Anterior cingulate cortex (tissue), 58 donors: Measurements from ENCODE around the gene SRPK2.
"Not testable (repeated sequence)": the region's sequence is repeated elsewhere in the genome, so short reads cannot be mapped to it uniquely, and the experiment has no call there.

Experiments
- DNase-seq, 58 donors: peaks; one replicate each; lab custom pipeline; 2025; lab: John Stamatoyannopoulos, UW

Gene SRPK2

DNA sequence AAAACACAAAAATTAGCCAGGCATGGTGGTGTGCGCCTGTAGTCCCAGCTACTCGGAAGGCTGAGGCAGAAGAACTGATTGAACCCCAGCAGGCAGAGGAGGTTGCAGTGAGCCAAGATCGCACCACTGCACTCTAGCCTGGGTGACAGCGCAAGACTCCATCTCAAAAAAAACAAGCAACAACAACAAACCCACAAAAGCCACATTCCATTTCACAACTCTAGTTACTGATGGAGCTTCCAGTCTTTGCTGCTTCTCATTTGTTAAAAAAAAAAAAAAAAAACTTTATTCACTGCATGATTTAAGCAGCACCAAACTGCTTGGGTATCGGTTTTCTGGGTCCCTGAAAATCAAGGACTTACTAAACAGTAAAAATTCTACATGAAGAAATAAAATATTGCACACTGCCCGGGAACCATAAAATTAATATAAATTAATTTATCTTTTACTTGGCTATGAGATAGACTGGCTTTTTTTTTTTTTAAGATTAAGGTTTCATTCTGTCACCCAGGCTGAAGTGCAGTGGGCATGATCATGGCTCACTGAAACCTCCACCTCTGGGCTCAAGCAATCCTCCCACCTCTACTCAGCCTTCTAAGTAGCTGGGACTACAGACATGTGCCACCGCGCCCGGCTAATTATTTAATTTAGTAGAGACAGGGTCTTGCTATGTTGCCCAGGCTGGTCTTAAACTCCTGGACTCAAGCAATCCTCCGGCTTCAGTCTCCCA, 42.0 kb downstream of the SRPK2 start:
- DNase-seq: no peak

DNA sequence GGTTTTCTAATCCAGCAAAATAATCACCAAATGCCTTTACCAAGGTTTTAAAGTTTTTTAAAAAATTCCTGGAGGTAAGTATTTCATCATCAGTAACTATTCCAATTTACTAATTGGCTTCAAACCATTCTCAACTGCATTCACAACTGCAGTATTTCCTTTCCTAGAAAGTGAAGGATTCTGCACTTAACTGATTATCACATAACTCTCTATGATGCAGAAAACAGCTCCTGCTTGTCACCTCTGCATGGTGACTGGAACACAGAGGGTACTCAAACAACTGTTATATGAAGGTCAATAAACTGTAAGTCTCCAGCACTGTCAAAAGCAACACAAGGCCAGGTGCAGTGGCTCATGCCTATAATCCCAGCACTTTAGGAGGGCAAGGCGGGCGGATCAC, 42.6 kb downstream of the SRPK2 start:
- no peak for DNase-seq

DNA sequence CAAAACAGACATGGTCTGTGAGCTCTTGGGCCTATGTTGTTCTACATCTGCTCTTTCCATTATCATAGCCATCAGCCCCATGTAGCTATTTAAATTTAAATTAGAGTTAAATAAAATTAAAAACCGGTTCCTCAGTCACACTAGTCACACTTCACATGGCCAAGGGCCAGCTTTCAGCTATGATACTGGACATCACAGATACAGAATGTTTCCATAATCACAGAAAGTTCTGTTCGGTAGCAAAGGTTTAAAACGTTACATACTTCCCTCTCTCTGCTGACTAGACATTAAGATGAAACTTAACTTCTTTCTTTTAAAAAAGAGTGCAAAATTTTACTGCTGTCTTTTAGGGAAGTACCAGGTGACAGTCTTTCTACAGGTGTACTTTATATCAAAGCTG, 43.0 kb downstream of the SRPK2 start:
- no peak for DNase-seq

DNA sequence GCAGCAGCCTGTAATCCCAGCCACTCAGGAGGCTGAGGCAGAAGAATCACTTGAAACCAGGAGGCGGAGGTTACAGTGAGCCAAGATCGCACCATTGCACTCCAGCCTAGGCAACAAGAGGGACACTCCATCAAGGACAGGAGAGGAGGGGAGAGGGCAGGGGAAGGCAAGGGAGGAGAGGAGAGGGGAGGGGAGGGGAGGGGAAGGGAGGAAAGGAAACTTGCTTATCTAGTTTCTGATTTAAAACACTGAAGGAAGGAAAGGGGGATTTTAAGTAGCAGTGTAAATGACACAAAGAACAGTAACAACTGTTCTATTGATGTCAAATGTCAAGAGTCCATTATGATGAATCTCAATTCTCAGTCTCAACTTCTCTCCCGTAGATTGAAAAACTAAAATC, 43.7 kb downstream of the SRPK2 start:
- DNase-seq: no peak

GRCh38 chr7:105339404-105340323, 49.1 kb downstream of the SRPK2 start:
- DNase-seq: peak in 1 of 58 donors; percentile 8

DNA sequence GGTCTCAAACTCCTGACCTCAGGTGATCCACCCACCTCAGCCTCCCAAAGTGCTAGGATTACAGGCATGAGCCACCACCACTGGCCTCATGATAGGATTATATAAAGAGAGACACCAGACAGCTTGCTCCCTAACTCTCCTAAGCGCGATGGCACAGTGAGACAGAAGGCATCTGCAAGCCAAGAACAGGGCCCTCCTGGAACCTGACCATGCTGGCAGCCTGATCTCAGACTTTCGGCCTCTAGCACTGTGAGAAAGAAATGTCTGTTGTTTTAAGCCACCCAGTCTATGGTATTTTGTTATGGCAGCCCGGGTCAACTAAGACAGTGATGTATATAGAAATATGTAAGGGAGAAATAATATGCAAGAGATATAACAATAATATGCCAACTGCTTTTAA, 51.2 kb downstream of the SRPK2 start:
- peak in 1 of 58 donors; percentile 6 for DNase-seq

- no peak for DNase-seq
These were observed 52.7 kb downstream of the SRPK2 start for GRCh38 chr7:105336009-105336408.

- not testable (repeated sequence) for DNase-seq
These were observed 56.1 kb downstream of the SRPK2 start for GRCh38 chr7:105332661-105333060.

DNA sequence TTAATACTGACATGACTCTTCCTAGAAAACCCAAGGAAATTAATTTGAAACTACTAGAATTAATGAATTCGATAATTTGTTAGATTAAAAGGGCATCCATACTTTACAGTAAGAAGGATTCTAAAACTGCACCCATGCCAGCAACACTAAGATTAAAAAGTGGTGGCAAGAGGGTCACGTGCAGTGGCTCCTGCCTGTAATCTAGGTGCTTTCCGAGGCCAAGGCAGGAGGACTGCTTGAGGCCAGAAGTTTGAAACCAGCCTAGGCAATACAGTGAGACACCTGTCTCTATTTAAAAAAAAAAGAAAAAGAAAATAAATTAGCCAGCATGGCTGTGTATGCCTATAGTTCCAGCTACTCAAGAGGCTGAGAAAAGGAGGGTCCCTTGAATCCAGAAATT, 58.2 kb downstream of the SRPK2 start:
- no peak for DNase-seq

DNA sequence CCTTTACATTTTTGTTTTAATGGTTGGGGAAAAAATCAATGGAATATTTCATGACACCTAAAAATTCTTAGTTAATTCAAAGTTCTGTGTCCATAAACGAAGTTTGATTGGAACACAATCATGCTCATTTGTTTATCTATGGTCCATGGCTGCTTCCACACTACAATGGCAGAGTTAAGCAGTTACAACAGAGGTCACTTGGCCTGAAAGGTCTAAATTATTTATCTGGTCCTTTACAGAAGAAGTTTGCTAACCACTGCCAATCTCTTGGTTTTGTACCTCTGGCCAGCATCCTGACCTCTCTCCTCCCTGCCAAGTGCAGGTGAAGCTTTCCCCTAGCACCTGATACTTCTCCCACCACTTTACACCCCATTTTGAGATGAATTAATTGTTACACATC, 61.5 kb downstream of the SRPK2 start:
- no peak for DNase-seq

GRCh38 chr7:105325216-105325904, 63.4 kb downstream of the SRPK2 start:
- DNase-seq: no peak

DNA sequence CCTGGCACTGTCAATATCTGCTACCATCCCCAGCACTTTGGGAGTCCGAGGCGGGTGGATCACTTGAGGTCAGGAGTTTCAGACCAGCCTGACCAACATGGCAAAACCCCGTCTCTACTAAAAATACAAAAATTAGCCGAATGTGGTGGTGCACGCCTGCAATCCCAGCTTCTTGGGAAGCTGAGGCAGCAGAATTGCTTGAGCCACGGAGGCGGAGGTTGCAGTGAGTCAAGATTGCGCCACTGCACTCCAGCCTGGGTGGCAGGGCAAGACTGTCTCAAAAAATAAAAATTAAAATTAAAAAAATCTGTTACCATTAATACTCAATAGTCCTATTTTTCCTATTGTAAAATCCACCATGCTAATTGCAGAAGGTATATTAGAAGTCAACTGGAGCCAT, 64.1 kb downstream of the SRPK2 start:
- DNase-seq: not testable (repeated sequence)

GRCh38 chr7:105323366-105323765, 65.4 kb downstream of the SRPK2 start:
- no peak for DNase-seq

DNA sequence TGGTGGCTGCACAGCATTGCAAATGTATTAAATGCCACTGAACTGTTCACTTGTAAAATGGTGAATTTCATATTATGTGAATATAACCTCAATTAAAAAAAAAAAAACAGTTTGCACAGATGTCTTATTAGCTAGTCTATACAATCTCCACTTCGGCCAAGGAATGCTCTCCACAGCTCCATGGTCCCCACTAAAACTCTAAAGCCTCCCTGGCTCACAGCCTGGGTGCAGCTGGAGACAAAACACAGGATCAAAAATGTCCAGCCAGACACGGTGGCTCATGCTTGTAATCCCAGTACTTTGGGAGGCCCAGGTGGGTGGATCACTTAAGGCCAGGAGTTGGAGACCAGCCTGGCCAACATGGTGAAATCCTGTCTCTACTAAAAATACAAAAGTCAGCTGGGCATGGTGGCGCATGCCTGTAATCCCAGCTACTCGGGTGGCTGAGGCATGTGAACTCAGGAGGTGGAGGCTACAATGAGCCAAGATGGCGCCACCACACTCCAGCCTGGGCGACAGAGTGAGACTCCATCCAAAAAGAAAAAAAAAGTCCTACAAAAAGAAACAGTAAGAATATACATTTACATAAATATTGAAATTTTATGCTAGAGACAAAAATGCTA, 66.0 kb downstream of the SRPK2 start:
- no peak for DNase-seq

DNA sequence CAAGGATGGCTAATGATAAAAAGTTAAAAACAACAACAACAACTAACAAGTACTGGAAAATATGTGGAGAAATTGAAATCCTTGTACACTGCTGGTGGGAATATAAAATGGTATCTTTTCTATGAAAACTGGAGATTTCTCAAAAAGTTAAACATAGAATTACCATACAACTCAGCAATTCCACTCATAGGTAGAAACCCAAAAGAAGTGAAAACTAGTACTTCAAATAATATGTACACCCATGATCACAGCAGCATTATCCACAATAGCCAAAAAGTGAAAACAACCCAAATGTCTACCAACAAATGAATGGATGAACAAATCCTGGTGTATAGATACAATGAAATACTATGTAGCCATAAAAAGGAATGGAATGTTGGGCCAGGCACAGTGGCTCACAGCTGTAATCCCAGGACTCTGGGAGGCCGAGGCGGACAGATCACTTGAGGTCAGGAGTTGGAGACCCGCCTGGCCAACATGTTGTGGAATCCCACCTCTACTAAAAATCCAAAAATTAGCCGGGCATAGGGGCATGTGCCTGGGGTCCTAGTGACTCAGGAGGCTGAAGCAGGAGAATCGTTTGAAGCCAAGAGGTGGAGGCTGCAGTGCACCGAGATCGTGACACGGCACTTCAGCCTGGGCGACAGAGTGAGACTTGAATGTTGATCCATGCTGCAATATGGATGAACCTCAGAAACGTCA, 66.8 kb downstream of the SRPK2 start:
- no peak for DNase-seq

DNA sequence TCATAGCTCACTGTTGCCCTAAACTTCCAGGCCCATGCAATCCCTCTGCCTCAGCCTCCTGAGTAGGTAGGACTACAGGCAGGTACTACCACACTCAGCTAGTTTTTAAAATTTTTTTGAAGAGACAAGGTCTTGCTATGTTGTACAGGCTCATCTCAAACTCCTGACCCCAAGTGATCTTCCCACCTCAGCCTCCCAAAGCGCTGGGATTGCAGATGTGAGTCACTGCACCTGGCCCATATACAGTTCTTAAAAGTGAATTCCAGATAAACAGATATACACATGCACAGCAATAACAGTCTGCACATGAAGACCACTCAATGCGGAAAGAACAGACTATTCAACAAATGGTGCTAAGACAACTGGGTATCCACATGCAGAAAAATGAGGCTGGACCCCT, 67.8 kb downstream of the SRPK2 start:
- DNase-seq: no peak

DNA sequence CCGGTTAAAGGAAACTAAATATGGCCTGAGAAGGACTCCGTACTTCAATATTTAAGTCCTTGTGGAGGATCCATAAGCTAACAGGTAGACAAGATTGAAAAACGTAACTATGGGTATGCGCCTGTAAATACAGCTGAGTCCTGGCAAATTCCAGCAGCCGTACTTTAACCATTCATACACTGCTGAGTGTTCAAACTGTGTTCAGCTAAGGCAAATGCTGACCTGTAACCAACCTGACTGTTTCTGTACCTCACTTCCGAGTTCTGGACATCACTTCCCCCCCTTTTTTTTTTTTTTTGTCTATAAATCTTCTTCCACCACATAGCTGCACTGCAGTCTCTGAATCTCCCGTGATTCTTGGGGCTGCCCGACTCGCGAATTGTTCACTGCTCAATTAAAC, 69.1 kb downstream of the SRPK2 start:
- DNase-seq: no peak

GRCh38 chr7:105316578-105317344, 72.0 kb downstream of the SRPK2 start:
- no peak for DNase-seq

GRCh38 chr7:105315357-105315756, 73.4 kb downstream of the SRPK2 start:
- DNase-seq: no peak
